ENCODE measurements around the gene SLC35B3.

SLC35B3 gene

DNA sequence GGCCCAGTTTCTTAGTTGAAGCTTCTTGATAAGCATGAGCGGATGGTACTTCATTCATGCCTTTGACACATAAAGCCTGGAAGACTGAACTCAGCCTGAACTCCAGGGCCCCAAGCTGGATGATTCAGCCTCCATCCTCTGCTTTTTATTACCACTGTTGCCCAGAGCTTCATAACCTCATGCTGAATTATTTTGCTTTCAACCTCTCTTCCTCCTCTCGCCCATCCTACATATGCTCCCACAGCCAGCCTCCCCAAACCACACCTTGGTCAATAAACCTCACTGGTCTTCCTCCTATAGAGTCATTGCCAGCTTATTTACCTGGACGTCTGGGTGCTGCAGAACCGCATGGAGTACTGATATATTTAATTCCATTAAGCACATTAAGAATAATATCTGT lies 59.4 kb downstream of the SLC35B3 start:
- Histone ChIP-seq H3K4me1 (ENCODE audit: control insufficient read depth, insufficient read depth, low read length) (no peaks in the 10 kb centered on the region), H3K9ac (ENCODE audit: low read length in 2 of 2) (no peak overlapping the region), H3K9me3 (ENCODE audit: control insufficient read depth in 2 of 2, low read length in 2 of 2) (no peaks in the 10 kb centered on the region), H3K36me3 (ENCODE audit: control insufficient read depth in 2 of 2, insufficient read depth in 2 of 2, low read length in 2 of 2) (no peaks in the 10 kb centered on the region), H3K4me3 (ENCODE audit: low read length in 2 of 2) (no peak overlapping the region), H3K27me3 (ENCODE audit: control insufficient read depth in 1 of 2, insufficient read depth in 2 of 2, low read length in 2 of 2) (no peaks in the 10 kb centered on the region), H3K27ac (ENCODE audit: low read length) (no peak overlapping the region)

Data from stomach smooth muscle (tissue), 2 donors.